Epithelial cell of proximal tubule (primary cell): ENCODE data around the gene ZSWIM1. TPM values are rescaled to one million over a fixed set of nuclear protein-coding genes. Genes with fewer than 3 reads are reported as not detected.

Experiments used
- DNase-seq: peaks from one replicate; pipeline ENCODE4 v3.0.0-alpha.2; 2011; ENCODE audit warnings: low read depth
- H3K4me3 ChIP-seq: 2 replicates; pipeline ENCODE4 v1.5.1; 2011; ENCODE audit warnings: low read depth, mild to moderate bottlenecking, low read length
- CTCF ChIP-seq: conservative IDR thresholded peaks from 2 replicates; pipeline ENCODE4 v1.5.1; 2012; ENCODE audit warnings: low read depth, mild to moderate bottlenecking, low read length
- total RNA-seq: library from RNA; depleted of rRNA; stranded (reverse); fragments of >200 nt; gene quantifications from 2 replicates; pipeline ENCODE4 v1.2.3, GENCODE V29; 2015

Gene ZSWIM1
- total RNA-seq, 1 donor from 2014 or later, result 7.3 TPM

- DNase-seq, result no peak
- no peak overlapping the region for H3K4me3 ChIP-seq
- no peak for TF ChIP-seq CTCF
These were observed 32.1 kb downstream of the ZSWIM1 start for GRCh38 chr20:45913116-45913515.

- H3K4me3 ChIP-seq, result no peak overlapping the region
- no peak for DNase-seq
- no peak for TF ChIP-seq CTCF
These were observed 36.7 kb downstream of the ZSWIM1 start for GRCh38 chr20:45917790-45918141.

- DNase-seq, result no peak
- H3K4me3 ChIP-seq, result no peak overlapping the region
- TF ChIP-seq CTCF, result no peak
These were observed 37.2 kb downstream of the ZSWIM1 start for GRCh38 chr20:45918182-45918737.

- H3K4me3 ChIP-seq, result no peak overlapping the region
- no peak for TF ChIP-seq CTCF
- DNase-seq, result no peak
These were observed 37.9 kb downstream of the ZSWIM1 start for GRCh38 chr20:45918779-45919537.

GRCh38 chr20:45919542-45920399 lies 38.7 kb downstream of the ZSWIM1 start:
- no peak for DNase-seq
- no peak for TF ChIP-seq CTCF
- H3K4me3 ChIP-seq, result no peak overlapping the region

GRCh38 chr20:45920462-45921336 lies 39.7 kb downstream of the ZSWIM1 start:
- no peak overlapping the region for H3K4me3 ChIP-seq
- DNase-seq, result no peak
- TF ChIP-seq CTCF, result no peak
